Measurements from ENCODE around the gene KLK6.

KLK6 gene

GRCh38 chr19:50969413-50969760 is at the start of gene KLK6:
Gene KLK6 (minus strand): TSS chr19:50969591. CDS start chr19:50968104, 1,487 bp downstream.
- DNase-seq (ENCODE audit: low read depth in 2 of 2): no peak

GRCh38 chr19:51018745-51019543 is 49.6 kb upstream of the KLK6 start:
- DNase-seq (ENCODE audit: low read depth in 2 of 2): no peak

DNA sequence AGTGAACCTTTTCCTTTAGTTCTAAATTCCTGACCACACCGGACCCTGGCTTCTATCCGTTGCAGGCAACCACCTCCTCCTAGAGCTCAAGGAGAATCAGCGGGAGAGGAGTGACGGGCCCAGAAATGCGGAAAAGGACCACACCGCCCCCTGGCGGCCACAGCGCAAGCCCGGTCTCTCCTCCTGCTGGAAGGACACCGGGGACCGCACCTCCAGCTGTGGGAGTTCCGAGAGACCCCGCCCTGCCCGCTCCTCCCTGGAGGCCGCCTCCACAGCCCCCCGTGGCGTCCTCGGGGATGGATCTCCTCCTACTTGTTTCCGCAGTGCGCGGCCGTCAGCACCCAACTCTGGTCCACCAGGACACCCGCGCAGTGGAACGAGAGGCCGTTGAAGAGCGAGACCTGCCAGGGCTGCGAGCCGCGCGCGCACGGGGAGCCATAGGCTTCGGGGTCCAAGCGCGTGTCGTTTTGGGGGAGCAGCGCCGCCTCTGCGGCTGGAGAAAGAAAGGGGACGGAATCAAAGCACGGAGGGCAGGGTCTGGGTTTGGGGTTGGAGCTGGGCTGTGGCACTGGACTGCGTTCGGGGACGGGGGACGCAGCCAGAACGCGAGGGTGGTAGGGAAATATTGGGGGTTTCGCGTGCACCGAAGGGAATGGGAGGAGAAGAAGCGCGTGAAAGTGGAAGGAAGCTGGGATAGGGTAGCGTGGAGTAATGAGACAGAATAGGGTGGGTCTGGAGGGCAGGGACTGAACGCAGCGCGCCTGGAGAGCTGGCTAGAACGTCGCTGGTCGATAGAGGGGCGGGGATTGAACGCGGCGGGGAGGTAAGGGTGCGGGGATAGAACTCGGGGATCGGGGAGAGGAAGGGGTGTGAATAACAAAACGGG is 47.6 kb upstream of the KLK6 start:
- DNase-seq (ENCODE audit: low read depth in 2 of 2): peak; percentile 48 to 67

DNA sequence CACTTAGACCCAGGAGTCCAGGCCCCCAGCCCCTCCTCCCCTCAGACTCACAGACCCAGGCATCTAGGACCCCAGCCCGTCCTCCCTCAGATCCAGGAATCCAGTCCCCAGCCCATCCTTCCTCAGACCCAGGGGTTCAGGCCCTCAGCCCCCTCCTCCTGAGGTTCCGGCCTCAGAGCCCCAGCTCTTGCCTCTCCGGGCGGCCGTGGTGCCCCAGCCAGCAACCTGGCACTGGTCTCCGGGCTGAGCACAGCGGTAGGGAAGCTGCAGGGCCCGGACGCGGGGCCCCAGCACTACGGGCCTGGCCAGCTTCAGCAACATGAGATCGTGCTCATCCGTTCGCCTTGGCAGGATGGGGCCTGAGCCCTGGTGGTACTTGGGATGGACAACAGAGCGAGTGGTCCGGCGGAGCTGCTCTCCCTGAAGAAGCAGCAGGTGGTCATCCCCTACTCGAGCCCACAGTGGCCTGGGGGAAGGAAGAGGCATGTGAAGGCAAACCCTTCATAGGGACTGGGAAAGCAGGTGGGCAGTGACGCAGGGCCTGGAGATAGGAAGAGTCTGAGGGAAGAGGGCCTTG is 46.4 kb upstream of the KLK6 start:
- no peak for DNase-seq (ENCODE audit: low read depth in 2 of 2)

DNA sequence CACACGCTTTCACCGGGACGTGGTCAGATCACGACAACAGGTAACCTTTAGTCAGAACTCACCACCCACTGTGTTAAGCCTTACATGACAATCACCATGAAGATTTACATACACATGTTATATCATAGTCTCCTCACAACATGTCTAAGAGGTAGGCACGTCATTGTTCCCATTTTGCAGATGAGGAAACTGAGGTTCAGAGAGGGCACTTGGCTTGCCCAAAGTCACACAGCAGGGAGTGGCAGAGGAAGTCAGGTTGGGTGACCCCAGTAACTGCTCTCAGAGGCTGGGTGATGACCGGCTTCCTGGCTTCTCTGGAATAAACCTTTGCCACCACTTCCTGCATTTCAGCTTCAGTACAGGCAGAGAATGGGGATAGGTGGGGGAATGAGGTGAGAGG is 44.9 kb upstream of the KLK6 start:
- no peak for DNase-seq (ENCODE audit: low read depth in 2 of 2)

GRCh38 chr19:51012661-51013190 is 43.3 kb upstream of the KLK6 start:
- DNase-seq (ENCODE audit: low read depth in 2 of 2): no peak

DNA sequence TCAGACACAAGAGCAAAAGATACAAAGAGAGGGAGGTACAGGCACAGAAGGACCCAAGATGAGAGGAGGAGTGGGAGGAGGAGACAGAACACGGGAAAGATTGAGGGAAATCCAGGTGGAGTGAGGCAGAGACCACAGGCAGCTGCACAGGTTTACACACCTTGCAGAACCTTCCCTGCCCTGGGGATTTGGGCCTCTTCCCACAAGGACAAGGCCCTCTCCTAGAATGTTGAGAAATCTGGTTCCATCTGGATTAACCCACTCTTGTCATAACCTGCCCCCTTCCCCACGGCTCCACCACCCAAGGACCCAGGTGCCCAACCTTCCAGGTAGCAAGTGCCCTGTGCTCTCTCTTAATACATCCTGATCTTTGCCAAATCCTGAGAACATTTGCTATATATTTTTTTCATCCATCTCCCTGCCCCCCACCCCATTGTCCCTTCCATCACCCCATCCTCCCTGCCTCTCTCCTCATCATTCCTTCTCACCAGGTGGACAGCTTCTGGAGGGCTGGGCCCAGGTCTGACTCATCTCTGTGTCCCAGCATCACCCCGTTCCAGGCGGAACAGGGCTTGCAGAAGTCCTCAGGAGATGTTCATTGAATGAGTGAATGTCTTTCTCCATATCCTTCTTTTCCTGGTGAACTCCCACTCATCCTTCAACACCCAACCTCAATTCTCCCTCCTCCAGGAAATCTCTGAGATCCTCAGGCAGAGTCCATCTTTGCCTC is 40.8 kb upstream of the KLK6 start:
- no peak for DNase-seq (ENCODE audit: low read depth in 2 of 2)

DNA sequence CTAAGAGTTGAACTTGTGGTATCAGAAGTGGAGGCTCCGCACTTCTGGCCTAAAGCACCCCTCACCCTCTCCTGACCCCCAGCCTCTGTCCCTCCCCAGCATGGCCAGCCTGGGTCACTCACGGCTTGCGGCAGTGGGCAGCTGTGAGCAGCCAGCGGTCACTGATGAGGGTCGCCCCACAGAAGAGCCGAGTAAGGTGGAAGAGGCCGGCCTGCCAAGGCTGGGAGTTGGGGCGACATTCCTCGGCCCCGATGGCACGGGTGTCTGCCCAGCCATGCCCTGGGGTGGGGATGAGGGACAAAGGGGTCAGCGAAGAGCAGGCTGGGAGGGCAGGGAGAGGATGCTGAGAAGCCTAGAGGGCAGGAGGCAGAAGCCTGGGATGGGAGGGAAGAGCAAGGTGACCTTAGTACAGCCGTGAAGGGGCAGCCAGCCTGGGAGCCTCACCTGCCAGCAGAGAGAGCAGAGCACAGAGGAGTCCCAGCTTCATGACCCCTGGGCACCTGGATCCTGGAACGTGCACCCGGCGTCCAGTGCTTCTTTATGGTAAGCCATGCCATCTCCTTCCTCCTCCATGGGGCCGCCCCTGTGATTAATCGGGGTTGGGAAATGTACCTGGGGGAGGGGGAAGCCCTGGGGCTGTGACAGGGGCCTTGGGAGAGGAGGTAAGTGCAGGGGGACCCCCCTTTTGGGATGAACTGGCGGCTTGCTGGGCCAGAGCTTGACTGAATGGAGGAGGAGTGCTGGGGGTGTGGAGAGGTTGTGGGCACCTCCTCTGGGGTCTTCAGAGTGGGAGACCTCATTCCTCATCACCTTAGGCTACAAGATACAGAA is 39.9 kb upstream of the KLK6 start:
- no peak for DNase-seq (ENCODE audit: low read depth in 2 of 2)

DNA sequence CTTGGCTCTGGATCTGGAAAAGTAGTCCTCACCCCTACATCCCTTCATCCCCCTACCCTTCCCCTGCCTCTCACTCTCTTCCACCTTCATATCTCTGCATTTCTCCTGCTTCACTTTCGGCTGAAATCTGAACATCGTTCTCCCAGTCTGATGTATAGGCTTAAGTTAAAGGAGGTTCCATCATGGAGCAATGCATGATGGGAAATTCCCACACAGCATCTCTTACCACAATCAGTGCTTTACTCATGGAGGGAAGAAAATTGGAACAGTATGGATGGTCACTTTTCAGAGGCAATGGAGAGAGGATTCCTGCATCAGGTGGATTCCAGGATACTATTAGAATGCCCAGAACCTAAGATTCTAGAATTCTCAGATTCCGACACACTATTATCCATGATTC is 38.1 kb upstream of the KLK6 start:
- no peak for DNase-seq (ENCODE audit: low read depth in 2 of 2)

- DNase-seq (ENCODE audit: low read depth in 2 of 2): no peak
Measured at GRCh38 chr19:51006406-51006805, 37.0 kb upstream of the KLK6 start.

GRCh38 chr19:51005248-51005647 is 35.9 kb upstream of the KLK6 start:
- DNase-seq (ENCODE audit: low read depth in 2 of 2): no peak

DNA sequence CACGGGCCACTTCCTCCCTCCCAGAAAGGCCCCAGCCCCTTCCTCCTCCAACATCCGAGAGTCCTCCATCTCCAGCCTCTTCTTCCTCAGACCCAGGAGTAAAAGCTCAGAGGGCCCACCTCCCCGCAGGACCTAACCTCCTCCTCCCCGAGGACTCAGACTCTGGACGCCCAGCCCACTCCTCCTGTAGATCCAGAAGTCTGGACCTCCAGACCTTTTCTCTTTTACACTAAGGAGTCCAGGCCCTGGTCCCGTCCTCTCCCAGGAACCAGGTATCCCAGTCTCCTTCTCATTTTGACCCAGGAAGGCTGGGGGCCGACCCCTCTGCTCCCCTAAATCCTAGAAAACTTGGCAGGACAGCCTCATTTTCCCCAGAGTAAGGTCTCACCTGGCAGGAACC is 33.9 kb upstream of the KLK6 start:
- no peak for DNase-seq (ENCODE audit: low read depth in 2 of 2)

DNA sequence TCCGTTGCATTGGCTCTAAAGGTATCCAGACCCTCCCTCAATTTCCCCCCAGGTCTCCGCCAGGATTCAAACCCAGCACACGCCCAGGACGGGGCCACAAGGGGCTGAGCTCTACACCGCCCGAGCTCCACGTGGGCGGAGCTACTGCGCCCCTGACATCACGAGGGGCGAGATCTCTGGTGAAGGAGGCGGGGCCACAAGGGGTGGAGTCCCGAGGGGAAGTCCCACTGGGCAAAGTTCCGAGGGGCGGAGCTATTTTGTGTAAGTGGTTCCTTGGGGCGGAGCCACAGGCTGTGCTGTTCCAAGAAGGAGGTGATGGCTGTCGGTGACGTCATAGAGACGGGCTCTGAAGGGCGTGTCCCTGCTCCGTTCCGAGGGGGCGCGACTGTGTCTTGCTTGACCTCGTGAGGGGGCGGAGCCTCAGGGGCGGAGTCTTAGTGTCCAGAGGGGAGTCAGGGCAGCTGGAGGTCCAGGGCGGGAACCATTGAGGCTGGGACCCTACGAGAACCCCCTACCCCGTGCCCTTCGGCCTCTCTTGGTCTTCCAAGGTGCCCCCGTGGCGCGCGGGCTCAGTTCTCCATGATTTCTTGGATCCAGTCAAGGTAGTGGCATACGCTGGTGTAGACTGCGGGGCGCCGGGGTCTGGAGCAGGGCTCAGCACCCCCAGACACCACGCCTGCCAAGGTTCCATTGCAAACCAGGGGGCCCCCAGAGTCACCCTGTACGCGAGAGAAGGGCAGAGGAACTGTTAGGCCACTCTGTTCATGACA is 33.3 kb upstream of the KLK6 start:
- DNase-seq (ENCODE audit: low read depth in 2 of 2): peak in 1 of 2 donors; percentile 20

DNA sequence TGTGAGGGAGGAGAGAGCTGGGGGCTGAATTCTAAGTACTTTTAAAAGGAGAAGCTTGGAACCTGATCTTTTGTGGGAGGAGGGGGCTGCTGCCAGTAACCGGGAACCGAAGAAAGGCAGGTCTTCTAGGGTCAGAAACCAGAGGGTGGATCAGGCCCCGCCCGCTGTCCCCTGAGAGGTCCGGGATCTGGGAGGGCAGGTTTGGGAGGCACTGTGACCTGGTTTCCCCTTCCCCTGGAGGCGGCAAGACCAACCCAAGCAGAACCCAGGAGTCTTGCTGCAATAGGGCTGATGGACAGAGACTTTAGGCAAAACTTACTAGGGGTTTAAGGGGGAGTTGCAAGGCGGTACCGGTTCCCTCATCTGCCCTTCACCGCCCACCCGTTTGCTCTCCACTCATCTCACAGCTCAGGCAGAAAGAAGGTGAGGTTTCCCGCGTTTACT is 32.7 kb upstream of the KLK6 start:
- no peak for DNase-seq (ENCODE audit: low read depth in 2 of 2)

- DNase-seq (ENCODE audit: low read depth in 2 of 2): no peak
Measured at GRCh38 chr19:51001515-51001914, 32.1 kb upstream of the KLK6 start, which contains the start of gene KLK8. Gene KLK8 (minus strand): TSS chr19:51001604. CDS start chr19:51001167, 437 bp downstream.

GRCh38 chr19:51000981-51001380 is 31.6 kb upstream of the KLK6 start:
- DNase-seq (ENCODE audit: low read depth in 2 of 2): no peak

GRCh38 chr19:51000426-51000825 is 31.0 kb upstream of the KLK6 start:
- DNase-seq (ENCODE audit: low read depth in 2 of 2): no peak

- no peak for DNase-seq (ENCODE audit: low read depth in 2 of 2)
Measured at GRCh38 chr19:50998686-50999085, 29.3 kb upstream of the KLK6 start.

DNA sequence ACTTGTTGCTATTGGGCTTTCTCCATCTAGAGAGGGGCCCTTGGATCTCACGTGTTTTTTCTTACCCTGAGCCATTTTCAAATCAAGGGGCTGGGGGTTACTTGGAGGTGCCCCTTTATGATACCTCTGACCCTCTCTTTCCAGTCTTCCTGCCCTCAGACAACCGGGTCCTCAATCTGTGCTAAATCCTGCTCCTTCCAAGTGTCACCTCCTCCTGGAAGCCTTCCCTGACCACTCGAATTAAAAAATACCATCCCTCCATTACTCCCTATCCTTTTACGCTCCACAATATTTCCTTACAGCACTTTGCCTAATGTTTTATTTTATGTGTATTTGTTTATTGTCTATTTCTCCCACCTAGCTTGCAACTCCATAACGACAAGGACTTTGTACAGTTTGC is 28.7 kb upstream of the KLK6 start:
- no peak for DNase-seq (ENCODE audit: low read depth in 2 of 2)

GRCh38 chr19:50994129-50994528 is 24.7 kb upstream of the KLK6 start:
- DNase-seq (ENCODE audit: low read depth in 2 of 2): no peak
